Activated CD8-positive, alpha-beta memory T cell treated with anti-CD3 and anti-CD28 coated beads, Interleukin-2, amount 50 U/mL, for 4 hours (primary cell): ENCODE measurements around the gene PSMA2.
"Not testable (repeated sequence)": the region's sequence is repeated elsewhere in the genome, so short reads cannot be mapped to it uniquely, and the experiment has no call there.

Experiments used
- DNase-seq: peaks from one replicate; pipeline ENCODE4 v3.0.0-alpha.2; 2020

PSMA2 gene

DNA sequence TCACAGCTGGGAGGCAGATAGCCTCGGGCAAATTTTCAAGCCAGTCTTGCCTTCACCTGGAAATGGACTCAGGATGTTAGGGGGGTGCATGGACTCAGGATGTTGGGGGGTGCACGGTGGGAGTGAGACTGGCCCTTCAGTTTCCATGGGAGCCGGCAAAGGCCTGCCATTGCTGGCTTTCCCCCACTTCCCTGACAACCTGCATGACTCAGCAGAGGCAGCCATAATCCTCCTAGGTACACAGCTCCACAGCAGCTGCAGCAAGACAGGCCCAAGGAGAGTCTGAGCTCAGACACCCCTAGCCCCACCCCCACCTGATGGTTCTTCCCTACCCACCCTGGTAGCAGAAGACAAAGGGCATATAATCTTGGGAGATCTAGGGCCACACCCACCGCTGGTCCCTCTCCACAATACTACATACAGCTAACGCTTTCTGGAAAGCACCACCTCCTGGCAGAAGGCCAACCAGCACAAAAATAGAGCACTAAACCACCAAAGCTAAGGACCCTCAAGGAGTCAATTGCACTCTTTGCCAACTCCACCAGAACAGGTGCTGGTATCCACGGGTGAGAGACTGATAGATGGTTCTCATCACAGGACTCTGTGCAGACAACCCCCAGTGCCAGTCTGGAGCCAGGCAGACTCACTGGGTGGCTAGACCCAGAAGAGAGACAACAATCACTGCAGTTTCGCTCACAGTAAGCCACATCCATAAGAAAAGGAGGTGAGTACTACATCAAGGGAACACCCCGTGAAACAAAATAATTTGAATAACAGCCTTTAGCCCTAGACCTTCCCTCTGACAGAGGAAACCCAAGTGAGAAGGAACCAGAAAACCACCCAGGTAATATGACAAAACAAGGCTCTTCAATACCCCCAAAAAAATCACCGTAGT, 38.4 kb downstream of the PSMA2 start:
- no peak for DNase-seq

GRCh38 chr7:42886893-42887505, 45.0 kb downstream of the PSMA2 start:
- no peak for DNase-seq

DNA sequence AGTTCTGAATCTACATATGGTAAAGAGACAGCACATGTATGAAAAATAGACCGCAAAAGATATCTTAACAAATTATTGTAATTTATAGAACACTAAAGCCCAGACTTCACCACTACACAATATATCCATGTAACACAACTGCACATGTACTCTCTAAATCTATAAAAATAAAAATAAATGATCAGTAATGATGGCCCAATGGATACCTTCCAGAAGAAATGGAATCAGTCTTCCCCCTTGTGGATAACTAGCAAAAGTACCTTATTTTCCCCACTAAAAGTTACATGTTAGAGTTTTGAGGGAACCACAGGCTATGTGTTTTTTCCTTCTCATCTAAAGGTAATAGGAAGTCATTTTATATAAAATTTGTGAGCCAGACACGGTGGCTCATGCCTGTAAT, 45.8 kb downstream of the PSMA2 start:
- DNase-seq = no peak

DNA sequence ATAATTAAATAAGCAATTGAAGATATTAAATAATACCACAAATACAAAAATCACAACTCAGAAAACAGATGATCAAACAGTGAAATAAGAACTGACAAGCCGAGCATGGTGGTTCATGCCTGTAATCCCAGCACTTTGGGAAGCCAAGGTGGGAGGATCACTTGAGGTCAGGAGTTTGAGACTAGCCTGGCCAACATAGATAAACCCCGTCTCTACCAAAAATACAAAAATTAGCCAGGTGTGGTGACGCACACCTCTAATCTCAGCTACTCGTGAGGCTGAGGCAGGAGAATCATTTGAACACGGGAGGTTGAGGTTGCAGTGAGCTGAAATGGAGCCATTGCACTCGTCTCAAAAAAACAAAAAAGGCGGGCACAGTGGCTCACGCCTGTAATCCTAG, 46.8 kb downstream of the PSMA2 start:
- not testable (repeated sequence) for DNase-seq

DNA sequence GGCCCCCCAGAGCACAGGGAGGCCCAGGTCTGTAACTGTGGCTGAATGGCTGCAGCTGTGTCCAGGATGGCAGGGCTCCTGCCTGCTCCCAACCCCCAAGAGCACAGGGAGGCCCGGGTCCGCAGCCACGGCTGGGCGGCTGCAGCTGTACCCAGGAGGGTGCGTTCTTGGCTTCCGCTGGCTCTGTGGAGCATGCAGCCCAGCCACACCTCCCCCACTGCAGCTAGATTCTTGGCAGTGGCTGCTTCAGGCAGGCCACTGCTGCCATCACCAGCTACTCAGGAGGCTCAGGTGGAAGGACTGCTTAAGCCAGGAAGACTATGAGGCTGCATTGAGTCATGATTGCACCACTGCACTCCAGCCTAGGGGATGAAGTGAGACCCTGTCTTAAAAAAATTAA, 48.0 kb downstream of the PSMA2 start:
- no peak for DNase-seq

GRCh38 chr7:42880392-42880791, 51.6 kb downstream of the PSMA2 start:
- DNase-seq = no peak

DNA sequence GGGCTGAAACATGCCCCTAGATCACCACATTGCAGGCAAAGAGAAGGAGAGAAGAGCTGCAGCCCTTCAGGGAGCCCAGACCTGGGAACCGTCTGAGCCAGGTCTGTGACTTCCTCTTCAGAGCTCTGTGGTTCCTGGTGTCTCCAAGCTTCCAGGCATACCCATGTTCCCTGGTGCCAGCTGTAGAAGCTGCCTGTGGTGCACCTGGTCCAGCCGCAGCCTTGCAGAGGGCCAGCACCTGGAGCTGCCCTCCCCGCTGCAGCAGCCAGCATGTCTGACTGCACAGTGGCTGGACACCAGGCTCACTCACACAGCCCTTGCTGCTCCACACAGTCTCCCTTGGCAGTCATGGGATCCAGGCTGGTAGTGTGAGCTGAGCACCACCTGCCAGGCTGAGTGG, 53.7 kb downstream of the PSMA2 start:
- DNase-seq = no peak

DNA sequence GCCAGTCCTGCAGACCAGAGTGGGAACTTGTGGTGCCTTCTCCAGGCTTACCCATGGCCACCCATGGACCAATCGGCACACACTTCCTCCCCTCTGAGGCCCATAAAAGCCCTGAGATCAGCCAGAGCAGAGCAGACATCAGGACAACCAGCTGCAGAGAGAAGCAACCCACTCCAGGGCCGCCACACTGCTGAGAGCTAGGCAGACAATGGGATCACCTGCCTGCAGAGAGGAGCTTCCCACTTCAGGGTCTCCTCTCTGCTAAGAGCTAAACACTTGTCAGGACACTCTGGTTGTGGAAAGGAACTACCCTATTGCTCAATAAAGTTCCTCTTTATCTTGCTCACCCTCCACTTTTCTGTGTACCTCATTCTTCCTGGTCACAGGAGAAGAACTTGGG, 54.1 kb downstream of the PSMA2 start:
- DNase-seq = no peak

DNA sequence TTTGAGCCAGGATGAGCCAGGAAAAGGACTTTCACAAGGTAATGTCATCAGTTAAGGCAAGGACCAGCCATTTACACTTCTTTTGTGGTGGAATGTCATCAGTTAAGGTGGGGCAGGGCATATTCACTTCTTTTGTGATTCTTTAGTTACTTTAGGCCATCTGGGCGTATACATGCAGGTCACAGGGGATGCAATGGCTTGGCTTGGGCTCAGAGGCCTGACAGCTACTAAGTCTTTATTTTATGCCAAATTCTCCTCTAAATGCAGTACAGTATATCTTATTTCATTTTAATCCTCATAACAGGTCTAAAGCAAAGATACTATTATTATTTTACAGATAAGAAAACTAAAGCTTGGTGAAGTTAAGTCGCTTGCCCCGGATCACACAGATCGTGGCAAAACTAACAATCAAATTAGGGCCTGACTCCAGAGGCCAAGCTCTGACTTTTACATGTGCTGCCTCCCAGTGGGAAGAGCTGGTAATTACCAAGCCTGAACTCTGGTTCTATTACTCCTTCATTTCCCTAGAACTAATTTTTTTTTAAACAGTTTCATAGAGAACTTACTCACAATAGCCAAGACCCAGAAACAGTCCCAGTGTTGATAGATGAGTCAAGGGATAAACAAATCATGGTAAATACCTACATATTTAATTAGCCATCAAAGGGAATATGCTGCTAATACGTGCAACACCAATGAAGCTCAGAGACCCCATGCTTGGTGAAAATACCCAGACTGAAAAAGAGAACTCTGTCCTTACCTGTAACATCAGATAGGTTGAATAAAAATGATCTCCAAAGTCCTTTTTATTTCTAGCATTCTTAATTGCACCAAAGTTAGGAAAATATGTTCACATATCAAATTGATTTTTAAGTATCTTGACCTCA, 55.5 kb downstream of the PSMA2 start:
- peak; percentile 46 for DNase-seq

GRCh38 chr7:42869131-42870020, 62.6 kb downstream of the PSMA2 start:
- no peak for DNase-seq

DNA sequence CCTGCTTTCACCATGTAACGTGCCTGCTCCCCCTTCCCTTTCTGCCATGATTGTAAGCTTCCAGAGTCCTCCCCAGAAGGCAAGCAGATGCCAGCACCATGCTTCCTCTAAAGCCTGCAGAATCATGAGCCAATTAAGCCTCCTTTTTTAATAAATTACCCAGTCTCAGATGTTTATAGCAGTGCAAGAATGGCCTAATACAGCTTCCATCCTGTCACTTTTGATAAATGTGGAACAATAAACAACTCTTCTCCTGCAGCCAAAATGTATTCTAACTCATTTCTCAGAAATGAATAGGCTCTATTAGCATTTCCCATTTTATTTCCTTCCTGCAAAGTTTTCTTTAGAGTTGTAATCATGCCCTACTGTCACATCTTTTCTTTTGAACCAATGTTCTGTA, 63.5 kb downstream of the PSMA2 start:
- no peak for DNase-seq
